ENCODE measurements around the gene MYO1E.
"Not testable (repeated sequence)": the region's sequence is repeated elsewhere in the genome, so short reads cannot be mapped to it uniquely, and the experiment has no call there.

MYO1E gene

DNA sequence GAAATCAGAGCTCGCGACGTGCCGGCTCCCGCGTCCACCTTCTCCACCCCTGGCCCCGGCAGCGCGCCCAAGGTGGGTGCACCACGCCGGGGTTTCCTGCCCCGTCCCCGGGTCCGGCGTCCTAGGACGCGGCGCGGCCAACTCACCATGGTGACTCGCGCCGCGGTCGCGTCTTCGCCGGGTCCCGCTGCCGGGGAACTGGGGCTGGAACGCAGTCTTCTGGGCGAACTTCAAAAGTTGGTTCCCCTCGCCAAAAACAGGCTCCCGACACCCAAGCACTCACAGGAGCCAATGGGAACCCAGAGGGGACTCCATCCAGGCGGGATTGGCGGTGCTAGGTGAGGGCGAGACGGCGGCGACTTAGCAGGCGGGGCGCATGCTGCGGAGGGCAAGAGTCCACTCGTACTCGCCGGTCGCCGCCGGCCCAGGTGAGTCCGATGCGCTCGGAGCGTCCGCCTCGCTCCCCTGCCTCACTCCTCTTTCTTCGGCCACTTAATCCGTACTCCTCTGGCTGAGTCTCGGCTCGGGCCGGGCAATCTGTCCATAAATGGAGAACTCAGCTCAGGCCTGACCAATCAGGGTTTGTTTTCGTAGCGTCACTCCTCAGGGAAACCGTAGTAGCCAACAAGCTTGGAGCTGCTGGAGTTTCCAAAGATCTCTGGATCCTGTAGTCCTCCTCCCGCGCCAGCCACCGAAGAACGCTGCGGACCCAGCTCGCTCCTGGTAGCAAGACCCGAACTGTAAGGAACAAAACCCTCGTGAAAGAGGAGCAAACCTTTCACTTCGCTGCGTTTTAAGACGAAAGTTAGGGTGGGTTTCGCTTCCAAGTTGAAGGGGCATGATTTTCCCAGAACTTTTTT, at the start of gene MYO1E:
MYO1E (minus strand) TSS at position 520 of the 860 bp plus-strand sequence; CDS start at position 149, 371 bp downstream.
- DNase-seq (ENCODE audit: low read depth in 2 of 2) = peak; percentile 92

DNA sequence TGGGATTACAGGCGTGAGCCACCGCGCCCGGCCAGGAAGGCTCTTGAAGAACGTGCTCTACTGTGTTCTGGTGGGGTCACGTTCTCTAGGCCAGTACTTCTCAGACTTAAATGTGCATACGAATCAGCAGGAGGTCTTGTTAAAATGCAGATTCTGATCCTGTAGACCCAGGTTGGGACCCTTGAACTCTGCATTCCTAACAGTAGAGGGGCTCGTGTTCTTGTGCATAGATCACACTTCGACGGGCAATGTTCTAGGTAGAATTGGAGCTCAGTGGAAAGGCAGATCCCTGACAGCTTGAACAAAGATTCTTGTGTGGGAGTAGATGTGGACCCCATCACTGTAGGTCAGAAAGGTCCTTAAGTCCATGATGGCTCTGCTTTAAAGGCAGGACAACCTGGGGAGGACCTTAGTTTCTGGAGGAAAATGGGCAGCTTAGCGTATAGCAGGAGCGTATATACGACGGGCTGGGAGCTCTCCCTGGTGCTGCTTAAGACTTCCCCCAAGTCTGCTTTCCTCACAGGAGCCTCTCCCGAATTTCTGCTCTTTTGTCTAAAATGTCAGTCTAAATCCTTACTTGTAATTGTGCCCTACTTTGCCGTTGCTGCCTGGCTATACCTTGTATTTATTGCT, 48.4 kb upstream of the MYO1E start:
- no peak for DNase-seq (ENCODE audit: low read depth in 2 of 2)

DNA sequence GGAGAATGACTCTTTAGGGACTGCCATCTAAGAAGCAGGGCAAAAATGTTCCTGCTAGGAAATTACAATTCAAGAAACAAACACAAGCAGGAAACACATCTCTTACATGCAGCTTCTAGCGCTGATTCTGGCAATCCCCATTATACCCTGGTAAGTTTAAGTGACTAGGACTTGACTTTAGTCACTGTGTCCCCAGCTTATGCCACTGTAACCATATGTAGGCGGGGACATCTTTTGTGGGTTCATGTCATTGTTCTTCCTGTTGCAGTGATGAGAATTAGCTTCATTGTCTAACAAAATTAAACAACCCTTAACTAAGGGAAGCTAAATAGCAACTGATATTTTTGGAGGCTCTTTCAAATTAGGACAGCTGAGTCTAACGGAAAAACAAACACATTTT, 47.4 kb upstream of the MYO1E start:
- DNase-seq (ENCODE audit: low read depth in 2 of 2) = no peak

DNA sequence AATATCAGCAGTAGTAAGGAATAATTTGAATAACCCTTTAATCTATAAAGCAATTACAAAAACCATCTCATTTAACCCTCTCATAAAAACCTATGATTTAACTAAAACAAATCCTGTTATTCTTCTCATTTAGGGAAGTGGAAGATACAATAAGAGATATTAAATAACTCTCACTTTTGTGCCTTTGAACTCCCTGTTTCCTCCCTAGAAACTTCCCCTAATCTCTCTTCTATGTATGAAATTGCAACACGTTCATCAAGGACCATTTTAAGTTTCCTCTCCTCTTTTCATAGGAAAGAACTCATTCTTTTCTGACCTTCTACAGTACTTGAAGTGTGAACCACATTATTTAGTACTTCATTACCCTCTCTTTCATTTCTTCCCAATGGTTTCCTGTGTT, 46.5 kb upstream of the MYO1E start:
- DNase-seq (ENCODE audit: low read depth in 2 of 2) = no peak

DNA sequence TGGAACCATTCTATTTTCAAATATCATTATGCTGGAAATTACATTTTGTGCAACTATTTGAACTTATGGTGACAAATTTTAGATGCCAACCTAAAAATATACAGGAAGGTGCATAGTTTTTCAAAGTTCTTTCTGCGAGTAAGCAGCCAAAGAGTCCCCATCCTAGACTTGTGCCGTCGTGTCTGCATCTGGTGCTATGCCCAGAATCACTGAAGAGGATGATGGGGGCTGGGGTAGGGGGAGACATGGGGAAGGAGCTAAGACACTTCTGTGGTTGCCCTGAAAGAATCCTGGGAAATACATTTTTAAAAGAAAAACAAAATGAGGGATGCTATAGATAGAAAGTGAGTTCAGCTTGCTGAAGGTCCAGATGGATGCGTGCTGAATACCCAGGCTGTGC, 44.1 kb upstream of the MYO1E start:
- no peak for DNase-seq (ENCODE audit: low read depth in 2 of 2)

DNA sequence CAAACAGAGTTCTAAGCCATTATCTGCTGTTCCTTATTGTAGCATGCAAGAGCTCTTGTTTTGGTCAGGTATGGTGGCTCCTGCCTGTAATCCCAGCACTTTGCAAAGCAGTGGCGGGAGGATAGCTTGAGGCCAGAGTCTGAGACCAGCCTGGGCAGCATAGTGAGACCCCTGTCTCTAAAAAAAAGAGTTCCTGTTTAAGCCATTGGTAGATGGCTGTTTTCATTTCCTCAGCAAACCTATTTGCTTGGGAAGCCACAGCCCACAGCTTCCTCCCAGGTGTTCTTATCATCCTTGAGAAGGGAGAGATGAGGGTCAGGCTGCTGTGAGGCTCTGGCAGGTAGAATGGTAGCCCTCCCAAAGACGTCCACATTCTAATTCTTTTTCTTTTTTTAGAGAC, 40.9 kb upstream of the MYO1E start:
- no peak for DNase-seq (ENCODE audit: low read depth in 2 of 2)

DNA sequence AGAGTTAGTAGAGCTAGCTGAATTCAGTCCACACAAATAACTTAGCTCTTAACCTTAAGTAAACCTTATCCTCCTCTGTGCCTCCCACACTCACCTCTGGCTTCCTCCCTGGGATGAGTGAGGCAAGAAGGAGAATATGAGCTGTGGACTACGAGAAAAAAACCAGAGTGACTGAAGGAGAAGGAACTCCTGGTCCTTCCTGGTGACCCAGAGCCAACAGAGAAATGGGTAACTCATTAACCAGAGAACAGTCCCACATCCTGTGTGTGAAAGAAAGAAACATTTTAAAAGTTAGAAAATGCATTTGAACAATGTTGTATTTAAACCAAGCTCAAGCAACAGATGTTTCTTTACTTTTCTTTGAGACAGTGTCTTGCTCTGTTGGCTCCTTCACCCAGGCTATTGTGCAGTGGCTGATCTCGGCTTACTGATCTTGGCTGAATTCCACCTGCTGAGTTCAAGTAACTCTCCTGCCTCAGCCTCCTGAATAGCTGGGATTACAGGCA, 37.8 kb upstream of the MYO1E start:
- no peak for DNase-seq (ENCODE audit: low read depth in 2 of 2)

DNA sequence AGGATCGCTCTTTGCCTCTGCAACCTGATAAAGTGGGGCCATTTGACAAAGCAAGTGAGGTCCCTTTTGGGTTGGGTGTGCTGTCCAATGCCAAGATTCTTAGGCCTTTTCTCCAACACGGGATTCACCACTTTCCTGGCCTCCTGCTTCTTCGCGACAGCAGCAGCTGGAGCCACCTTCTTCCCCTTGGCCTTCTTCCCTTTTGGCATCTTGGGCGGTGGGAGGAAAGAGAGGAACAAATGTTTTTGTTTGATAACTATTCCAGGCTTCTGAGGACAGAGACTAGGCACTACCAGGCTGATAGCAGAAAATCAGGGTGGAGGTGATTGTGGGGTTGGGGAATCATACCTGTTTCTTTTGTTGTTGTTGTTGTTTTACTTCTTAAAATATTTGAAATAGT, 35.3 kb upstream of the MYO1E start:
- no peak for DNase-seq (ENCODE audit: low read depth in 2 of 2)

DNA sequence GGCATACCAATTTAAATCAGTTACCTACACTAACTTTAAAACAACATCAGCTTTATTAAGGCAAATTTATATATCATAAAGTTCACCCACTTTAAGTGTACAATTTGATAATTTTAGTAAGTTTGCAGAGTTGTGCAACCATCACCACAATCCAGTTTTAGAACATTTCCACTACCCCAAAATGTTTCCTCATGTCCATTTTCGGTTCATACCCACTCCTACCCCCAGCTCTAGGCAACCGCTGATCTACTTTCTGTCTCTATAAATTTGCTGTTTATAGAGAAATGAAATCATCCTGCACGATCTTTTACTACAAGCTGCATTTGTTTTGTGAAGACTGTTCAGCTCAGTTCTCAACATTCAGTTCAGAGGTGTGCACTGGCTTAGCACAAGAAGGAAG, 33.8 kb upstream of the MYO1E start:
- no peak for DNase-seq (ENCODE audit: low read depth in 2 of 2)

DNA sequence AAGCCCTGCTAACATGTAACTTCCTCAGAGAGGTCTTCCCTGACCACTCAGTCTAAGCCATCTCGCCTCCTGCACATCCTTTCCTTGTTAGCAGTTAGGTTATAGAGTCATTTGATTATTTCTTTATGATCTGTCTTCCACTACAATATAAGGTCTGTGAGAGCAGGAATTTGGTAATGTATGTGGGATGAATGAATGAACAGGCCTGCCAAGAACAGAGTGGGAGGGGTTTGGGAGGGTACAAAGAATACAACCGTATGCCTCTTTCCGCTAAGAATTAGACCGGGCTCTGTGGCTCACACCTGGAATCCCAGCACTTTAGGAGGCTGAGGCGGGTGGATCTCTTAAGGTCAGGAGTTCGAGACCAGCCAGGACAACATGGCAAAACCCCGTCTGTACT, 32.4 kb upstream of the MYO1E start:
- DNase-seq (ENCODE audit: low read depth in 2 of 2) = no peak

DNA sequence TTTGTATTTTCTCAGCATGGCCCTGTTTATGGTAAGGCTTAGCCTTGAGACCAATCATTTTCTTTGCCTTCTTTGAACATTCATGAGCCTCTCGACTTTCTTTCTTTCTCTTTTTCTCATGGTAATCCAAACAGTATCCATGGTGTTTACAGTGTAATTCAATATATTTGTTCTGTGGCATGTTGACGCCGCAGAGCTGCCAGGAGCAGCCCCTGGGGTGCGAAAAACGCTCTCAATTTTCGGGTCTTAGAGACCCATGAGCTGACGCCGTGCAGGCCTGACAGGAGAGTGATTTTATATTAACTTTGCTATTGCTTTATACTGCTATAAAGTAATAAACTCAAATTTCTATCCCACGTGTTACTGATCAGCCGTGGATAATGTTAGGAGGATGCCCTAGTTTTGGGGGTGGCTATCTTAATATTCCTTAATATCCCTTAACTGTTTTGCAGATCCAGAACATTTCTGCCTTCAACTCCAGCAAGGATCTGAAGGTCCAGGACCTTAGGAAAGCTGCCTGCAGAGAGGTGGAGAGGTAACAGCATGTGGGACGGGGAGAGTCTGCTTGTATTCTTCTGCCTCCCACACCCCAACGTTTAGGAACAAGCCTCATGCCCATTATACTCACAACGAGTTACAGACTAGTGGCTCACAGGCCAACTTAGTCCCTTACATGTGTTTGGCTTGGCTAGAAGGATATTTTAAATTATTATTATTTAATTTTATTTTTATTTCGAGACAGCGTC, 29.3 kb upstream of the MYO1E start:
- DNase-seq (ENCODE audit: low read depth in 2 of 2) = no peak

DNA sequence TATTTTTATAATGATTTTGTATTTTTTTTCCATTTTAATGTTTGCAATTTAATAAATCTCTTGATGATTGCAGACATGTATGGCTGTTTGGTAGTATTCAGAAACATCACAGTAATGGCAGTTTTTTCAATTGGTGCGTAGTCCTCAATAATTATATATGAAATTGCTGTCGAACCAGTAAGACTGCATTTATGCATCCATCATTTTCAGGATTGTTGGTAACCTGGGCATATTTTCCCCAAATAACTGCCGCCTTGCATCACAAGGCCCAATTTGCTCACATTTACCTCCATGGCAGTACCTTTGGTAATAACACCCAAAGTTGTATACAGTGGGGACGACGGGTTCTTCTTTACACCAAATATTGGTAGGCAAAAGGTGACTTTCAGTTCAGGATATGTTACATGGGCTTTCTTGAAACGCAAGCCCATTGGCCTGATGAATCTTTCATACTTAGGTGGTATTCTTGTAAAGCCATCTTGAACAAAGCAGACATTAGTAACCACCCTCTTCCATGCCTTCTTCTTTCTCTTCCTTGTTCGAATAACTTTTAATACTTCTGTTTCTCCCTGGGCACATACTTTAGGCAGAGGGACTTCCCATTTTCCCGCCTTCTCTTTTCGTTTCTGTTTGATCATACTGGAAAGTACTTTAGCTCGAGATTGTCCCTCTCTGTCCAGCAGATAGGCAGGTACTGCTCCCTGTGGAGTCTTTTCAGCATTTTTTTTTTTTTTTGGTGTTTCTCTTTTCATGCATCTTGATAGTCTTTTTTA, 28.6 kb upstream of the MYO1E start:
- DNase-seq (ENCODE audit: low read depth in 2 of 2) = not testable (repeated sequence)

DNA sequence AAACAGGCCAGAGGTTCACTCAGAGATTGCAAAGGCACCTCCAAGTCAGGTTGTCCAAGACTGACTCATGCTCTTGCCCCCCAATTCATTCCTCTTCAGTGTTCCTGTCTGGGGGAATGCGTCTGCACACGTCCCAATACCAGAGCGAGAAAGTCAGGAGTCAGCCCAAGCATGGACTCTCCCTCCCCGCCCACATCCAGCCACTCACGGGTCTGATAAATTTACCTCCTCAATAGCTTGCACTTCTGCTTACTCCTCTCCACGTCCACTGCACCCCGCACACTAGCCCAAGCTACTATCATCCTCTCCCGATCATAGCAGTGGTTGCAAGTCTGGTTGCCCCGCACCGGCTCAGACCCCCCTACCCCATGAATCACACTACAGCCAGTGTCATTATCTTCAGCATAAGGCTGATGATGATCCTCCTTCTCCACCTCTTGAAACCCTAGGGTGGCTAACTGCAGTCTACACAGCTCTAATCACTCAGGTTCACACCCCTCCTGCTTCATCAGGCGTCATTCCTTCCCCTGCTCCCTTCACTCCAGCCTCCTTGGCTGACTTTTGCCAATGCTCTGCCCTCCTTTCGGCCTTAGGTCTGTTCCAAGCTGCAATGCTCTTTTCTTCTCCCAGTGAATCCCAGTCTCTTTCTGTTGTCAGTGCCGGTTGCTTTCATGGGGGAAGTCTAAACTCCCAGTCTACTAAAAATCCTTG, 27.6 kb upstream of the MYO1E start:
- DNase-seq (ENCODE audit: low read depth in 2 of 2) = no peak

DNA sequence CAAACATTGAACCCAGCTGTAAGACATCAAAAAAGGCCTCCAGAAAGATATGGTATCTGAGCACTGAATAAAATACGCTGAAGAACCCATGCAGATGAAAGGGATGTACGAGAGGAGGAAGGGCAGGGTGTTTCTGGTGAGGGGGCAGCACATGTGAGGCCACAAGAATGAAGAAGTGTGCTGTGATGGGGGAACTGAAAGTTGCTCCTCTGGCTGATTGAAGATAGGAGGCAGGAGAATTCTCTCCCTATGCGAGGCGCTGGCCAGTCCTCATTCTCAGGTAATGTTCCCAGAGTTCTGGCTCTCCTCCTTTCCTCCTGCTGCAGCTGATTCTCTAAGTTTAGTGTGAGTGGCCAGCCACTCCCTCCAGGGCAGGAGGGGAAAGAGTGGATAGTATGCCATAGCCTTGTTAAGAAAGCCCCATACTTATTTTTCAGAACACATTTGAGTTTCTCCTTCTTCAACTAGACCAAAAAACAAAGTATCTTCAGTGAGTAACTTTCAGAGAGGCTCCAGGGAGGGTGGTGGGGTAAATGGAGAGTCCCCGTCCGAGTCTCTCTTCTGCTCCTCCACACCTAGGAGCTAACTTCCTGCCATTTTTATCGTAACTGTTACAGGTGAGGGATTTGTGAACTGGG, 26.9 kb upstream of the MYO1E start:
- no peak for DNase-seq (ENCODE audit: low read depth in 2 of 2)

DNA sequence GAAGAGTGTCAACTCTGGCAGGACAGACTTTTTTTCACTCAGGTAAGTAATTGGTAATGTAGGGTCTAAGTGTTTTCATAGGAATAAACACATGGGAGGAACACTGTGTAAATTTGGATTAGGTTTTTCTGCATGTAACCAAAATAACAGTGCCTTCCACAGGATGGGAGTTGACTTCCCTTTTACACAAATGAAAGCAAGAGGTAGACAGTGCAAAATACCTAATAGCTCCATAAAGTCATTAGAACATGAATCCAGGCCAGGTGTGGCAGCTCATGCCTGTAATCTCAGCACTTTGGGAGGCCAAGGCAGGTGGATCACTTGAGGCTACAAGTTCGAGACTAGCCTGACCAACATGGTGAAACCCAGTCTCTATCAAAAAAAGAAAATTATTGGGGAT, 25.5 kb upstream of the MYO1E start:
- DNase-seq (ENCODE audit: low read depth in 2 of 2) = no peak

DNA sequence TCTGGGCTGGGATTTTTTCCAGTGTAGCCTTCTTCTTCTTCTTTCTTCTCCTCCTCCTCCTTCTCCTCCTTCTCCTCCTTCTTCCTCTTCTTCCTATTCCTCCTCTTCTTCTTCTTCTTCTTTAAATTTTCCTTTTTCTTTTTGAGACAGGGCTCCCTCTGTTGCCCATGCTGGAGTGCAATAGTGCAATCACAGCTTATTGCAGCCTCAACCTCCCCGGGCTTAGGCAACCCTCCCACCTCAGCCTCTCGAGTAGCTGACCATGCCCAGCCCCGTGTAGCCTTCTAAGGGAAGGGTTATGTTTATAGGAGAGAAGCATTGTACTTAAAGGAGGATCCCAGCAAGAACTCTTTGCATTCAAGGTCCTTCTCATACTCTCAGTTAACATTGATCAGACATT, 24.0 kb upstream of the MYO1E start:
- no peak for DNase-seq (ENCODE audit: low read depth in 2 of 2)

DNA sequence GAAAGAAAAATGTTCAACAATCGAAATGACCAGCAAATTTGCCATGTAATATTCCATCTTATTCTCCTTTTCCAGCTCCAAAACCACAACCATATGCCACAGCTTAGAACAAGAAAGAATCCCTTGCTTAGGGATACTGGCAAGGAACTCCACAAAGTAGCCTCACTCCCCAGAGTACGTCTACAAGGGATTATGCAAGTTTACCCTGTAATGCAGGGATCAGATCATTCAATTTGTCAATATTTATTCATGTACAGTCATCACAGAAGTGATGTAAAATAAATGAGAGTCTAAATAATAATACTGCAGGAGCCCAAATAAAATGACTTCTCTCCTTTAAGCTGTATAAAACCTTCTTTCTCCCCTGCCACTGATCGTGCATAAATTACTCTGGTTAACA, 23.5 kb upstream of the MYO1E start:
- DNase-seq (ENCODE audit: low read depth in 2 of 2) = no peak

DNA sequence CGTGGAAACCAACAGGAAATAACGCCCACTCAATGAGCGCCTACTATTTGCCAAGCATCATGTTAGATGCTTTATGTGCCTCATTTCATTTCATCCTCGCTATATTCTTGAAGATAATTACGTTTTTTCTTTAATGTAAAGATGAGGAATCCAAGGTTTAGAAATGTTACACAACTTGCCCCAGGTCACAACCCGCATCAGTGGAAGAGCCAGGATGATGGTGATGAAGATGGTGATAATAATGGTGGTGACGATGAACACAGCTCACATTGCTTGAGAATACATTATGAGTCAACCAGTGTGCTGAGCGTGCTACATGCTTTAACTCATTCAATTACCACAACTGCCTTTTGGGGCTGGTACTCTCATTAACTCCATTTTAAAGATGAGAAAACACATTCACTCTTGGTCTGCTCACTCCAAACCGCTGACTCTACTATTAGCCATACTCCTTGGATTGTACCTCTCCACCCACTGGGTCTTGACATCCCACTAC, 21.5 kb upstream of the MYO1E start:
- DNase-seq (ENCODE audit: low read depth in 2 of 2) = no peak

DNA sequence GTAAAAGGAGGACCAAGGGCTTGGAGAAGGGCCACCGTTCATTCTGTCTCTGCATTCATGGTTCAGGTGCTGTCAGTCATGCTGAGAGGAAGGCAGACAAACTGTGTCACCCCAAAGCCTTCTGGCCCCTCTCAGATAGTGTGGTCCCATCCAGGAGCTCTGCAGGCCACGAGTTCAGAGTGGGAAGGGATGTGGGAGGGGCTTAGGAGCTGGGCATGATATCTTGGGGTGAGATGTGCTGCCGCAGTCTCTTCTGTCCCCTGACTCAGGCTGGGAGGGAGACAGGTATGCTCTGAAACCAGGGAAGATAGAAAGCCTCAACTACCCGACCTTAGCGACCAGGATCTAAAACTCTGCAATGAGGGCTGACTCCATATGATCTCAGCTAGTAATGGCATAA, 19.6 kb upstream of the MYO1E start:
- no peak for DNase-seq (ENCODE audit: low read depth in 2 of 2)

DNA sequence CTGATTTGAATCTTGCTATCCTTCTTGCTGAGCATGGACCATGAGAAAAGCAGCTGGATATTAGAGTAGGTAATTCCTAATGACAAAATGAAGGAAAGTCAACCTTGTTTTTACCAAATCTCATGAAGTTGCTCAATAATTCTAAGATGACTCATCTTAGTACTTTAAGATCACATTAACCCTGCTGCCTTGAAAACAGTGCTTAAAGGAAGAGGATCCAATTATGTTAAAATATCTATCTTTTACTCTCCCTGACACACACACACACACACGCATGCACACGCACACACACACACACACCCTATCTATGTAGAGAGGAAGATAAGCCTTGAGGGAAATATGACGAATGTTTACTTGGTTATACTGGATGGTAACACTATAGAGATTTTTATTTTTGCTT, 16.0 kb upstream of the MYO1E start:
- DNase-seq (ENCODE audit: low read depth in 2 of 2) = peak in 1 of 2 experiments; percentile 20
